ENCODE results near the gene P2RX2.

- TF ChIP-seq POLR2A (IDR thresholded peaks at IDR 0.05; ENCODE audit: low read depth, low read length) (no peak), CTCF (conservative IDR thresholded peaks at IDR 0.05; ENCODE audit: low read depth, low read length) (no peak), MAFK (IDR thresholded peaks at IDR 0.05; ENCODE audit: low read depth, low read length) (no peak), CHD1 (IDR thresholded peaks at IDR 0.05; ENCODE audit: low read depth, low read length) (no peak), RAD21 (IDR thresholded peaks at IDR 0.05; ENCODE audit: low read length) (no peak), RFX5 (IDR thresholded peaks at IDR 0.05; ENCODE audit: low read depth, low read length) (no peak), USF2 (IDR thresholded peaks at IDR 0.05; ENCODE audit: low read depth, low read length) (no peak), CEBPB (IDR thresholded peaks at IDR 0.05; ENCODE audit: low read depth, low read length) (no peak), MXI1 (IDR thresholded peaks at IDR 0.05; ENCODE audit: borderline replicate concordance, low read depth, low read length) (no peak), SMC3 (IDR thresholded peaks at IDR 0.05; ENCODE audit: low read depth, low read length) (no peak), MAZ (IDR thresholded peaks at IDR 0.05; ENCODE audit: borderline replicate concordance, low read depth, low read length) (no peak), ELK1 (IDR thresholded peaks at IDR 0.05; ENCODE audit: borderline replicate concordance, low read depth, low read length) (no peak), NFE2L2 (IDR thresholded peaks at IDR 0.05; ENCODE audit: low read depth, low read length) (no peak), BHLHE40 (IDR thresholded peaks at IDR 0.05; ENCODE audit: low read depth, low read length) (no peak)
These were observed 34.1 kb upstream of the P2RX2 start for GRCh38 chr12:132584429-132584828.

All from IMR-90 (cell line).